Body of pancreas (tissue), 4 donors: ENCODE measurements around the gene DNM3. TPM values are rescaled to one million over a fixed set of nuclear protein-coding genes. Genes with fewer than 3 reads are reported as not detected.

ENCODE experiments used
- ATAC-seq: fragments of 150-250 bp; one replicate; pipeline ENCODE4 v1.9.1; 2016
- DNase-seq, 4 donors: peaks; one replicate each; pipeline ENCODE4 v3.0.0-alpha.2; 2019
- H3K27ac ChIP-seq, 4 donors: fragments of 200-600 bp; sonication (generic); 1 replicate in 3 of 4; 2 replicates in 1 of 4; pipeline versions ENCODE4 v1.5.1 to v1.6.1; 2016 to 2019; ENCODE audit warnings: mild to moderate bottlenecking in 1 of 4, mixed read lengths in 1 of 4, moderate library complexity in 1 of 4
- H3K27me3 ChIP-seq, 2 donors: fragments of 200-600 bp; sonication (generic); one replicate each; pipeline ENCODE4 v1.6.0; 2016; ENCODE audit warnings: mild to moderate bottlenecking in 1 of 2
- H3K36me3 ChIP-seq, 2 donors: fragments of 200-600 bp; sonication (generic); replicated peaks in 1 of 2; 2 replicates each; pipeline ENCODE4 v1.5.1; 2016; ENCODE audit warnings: low read depth in 2 of 2; ENCODE audit not compliant: insufficient read depth in 1 of 2
- H3K4me1 ChIP-seq: fragments of 200-600 bp; sonication (generic); one replicate; pipeline ENCODE4 v1.6.0; 2016
- H3K4me3 ChIP-seq, 2 donors: fragments of 200-600 bp; sonication (generic); 1 replicate in 1 of 2; 2 replicates in 1 of 2; pipeline ENCODE4 v1.5.1; 2016 to 2019
- H3K9me3 ChIP-seq, 3 donors: fragments of 200-600 bp; sonication (generic); 1 replicate in 2 of 3; 2 replicates in 1 of 3; pipeline ENCODE4 v1.5.1; 2016
- CTCF ChIP-seq, 7 experiments: fragments of 450-650 bp in 4 of 7; fragments of 200-600 bp in 3 of 7; sonication (generic) in 3 of 7; IDR thresholded peaks; one replicate each; pipeline ENCODE4 v1.5.1; 2016 to 2019; ENCODE audit warnings: antibody characterized with exemption in 7 of 7
- POLR2A ChIP-seq, 3 donors: fragments of 450-650 bp; IDR thresholded peaks; one replicate each; pipeline ENCODE4 v1.6.1; 2016; ENCODE audit warnings: antibody characterized with exemption in 3 of 3, mild to moderate bottlenecking in 2 of 3
- WGBS, 2 donors: methylation state at CpG; one replicate each; pipeline ENCODE4 v1.1.5; 2017; 5-methylcytosine and 5-hydroxymethylcytosine counted together
- intact Hi-C: fragments of 100-400 bp; cut with DNase I; formaldehyde crosslinking; loops from one replicate; pipeline ENCODE4 v1.15.1; 2023
- total RNA-seq, 2 donors: library from RNA; depleted of rRNA; stranded (reverse); fragments of >200 nt; gene quantifications; one replicate each; pipeline ENCODE4 v1.1.0, GENCODE V29; 2016

DNM3 gene
- total RNA-seq, 2 donors from 2014 or later: 2.9 to 4.0 TPM

GRCh38 chr1:171800342-171800741, 41.0 kb upstream of the DNM3 start:
- WGBS, 2 donors: 73% methylated on average over 3 of the region's 3 CpGs
- Histone ChIP-seq H3K27ac (no peak overlapping the region), H3K4me3 (no peak overlapping the region), H3K9me3 (no peaks in the 10 kb centered on the region), H3K36me3 (peaks cover 0 to 8% of the 10 kb centered on the region in 2 donors), H3K27me3 (no peaks in the 10 kb centered on the region), H3K4me1 (no peaks in the 10 kb centered on the region)
- ATAC-seq (no peak), DNase-seq (no peak)
- TF ChIP-seq CTCF (IDR thresholded peaks at IDR 0.05) (no peak), POLR2A (IDR thresholded peaks at IDR 0.05) (no peak)
- intact Hi-C loops: loop anchor here (5.0 kb wide), 1 partner anchor 182 kb away; no protein-coding TSS in a partner anchor

GRCh38 chr1:171800851-171801250, 40.4 kb upstream of the DNM3 start:
- intact Hi-C loops: loop anchor here (5.0 kb wide), 1 partner anchor 181 kb away; no protein-coding TSS in a partner anchor
- H3K27ac ChIP-seq: no peak overlapping the region
- no peak overlapping the region for H3K4me3 ChIP-seq
- no peaks in the 10 kb centered on the region for H3K9me3 ChIP-seq
- H3K27me3 ChIP-seq: no peaks in the 10 kb centered on the region
- TF ChIP-seq CTCF (IDR thresholded peaks at IDR 0.05) (no peak), POLR2A (IDR thresholded peaks at IDR 0.05) (no peak)
- DNase-seq: no peak
- no peak for ATAC-seq
- peaks cover 0 to 7% of the 10 kb centered on the region in 2 donors for H3K36me3 ChIP-seq
- H3K4me1 ChIP-seq: no peaks in the 10 kb centered on the region
- 53 to 64% methylated on average over 3 of the region's 3 CpGs for WGBS, 2 donors

- intact Hi-C loops: loop anchor here (5.0 kb wide), 1 partner anchor 181 kb away; no protein-coding TSS in a partner anchor
- no peaks in the 10 kb centered on the region for H3K4me1 ChIP-seq
- TF ChIP-seq CTCF (IDR thresholded peaks at IDR 0.05): peak; percentile 44 to 75 (median 70)
- no peak for TF ChIP-seq POLR2A (IDR thresholded peaks at IDR 0.05)
- no peaks in the 10 kb centered on the region for H3K27me3 ChIP-seq
- no peak overlapping the region for H3K27ac ChIP-seq
- ATAC-seq (peak; percentile 52), DNase-seq (peak in 2 of 4 donors; percentile 22 to 24)
- peaks cover 0 to 3% of the 10 kb centered on the region in 2 donors for H3K36me3 ChIP-seq
- WGBS, 2 donors: 3 to 6% methylated on average over 2 of the region's 2 CpGs
- no peaks in the 10 kb centered on the region for H3K9me3 ChIP-seq
- H3K4me3 ChIP-seq: no peak overlapping the region
Measured at GRCh38 chr1:171801487-171801891, 39.8 kb upstream of the DNM3 start.

GRCh38 chr1:171802207-171802606, 39.1 kb upstream of the DNM3 start:
- H3K4me1 ChIP-seq: no peaks in the 10 kb centered on the region
- H3K4me3 ChIP-seq: no peak overlapping the region
- DNase-seq (no peak), ATAC-seq (no peak)
- no peak overlapping the region for H3K27ac ChIP-seq
- 80 to 94% methylated on average over 3 of the region's 3 CpGs for WGBS, 2 donors
- intact Hi-C loops: loop anchor here (5.0 kb wide), 1 partner anchor 180 kb away; no protein-coding TSS in a partner anchor
- no peaks in the 10 kb centered on the region for H3K27me3 ChIP-seq
- no peaks in the 10 kb centered on the region for H3K9me3 ChIP-seq
- H3K36me3 ChIP-seq: no peaks in the 10 kb centered on the region
- TF ChIP-seq POLR2A (IDR thresholded peaks at IDR 0.05): no peak
- no peak for TF ChIP-seq CTCF (IDR thresholded peaks at IDR 0.05)

GRCh38 chr1:171803045-171803444, 38.3 kb upstream of the DNM3 start:
- no peak overlapping the region for H3K27ac ChIP-seq
- H3K4me1 ChIP-seq: no peaks in the 10 kb centered on the region
- no peaks in the 10 kb centered on the region for H3K27me3 ChIP-seq
- intact Hi-C loops: loop anchor here (5.0 kb wide), 1 partner anchor 179 kb away; no protein-coding TSS in a partner anchor
- H3K36me3 ChIP-seq: no peaks in the 10 kb centered on the region
- TF ChIP-seq POLR2A (IDR thresholded peaks at IDR 0.05) (no peak), CTCF (IDR thresholded peaks at IDR 0.05) (no peak)
- no peak for ATAC-seq
- DNase-seq: no peak
- no peak overlapping the region for H3K4me3 ChIP-seq
- H3K9me3 ChIP-seq: no peaks in the 10 kb centered on the region
- WGBS, 2 donors: 37 to 41% methylated on average over 2 of the region's 2 CpGs
